NK-92 (cell line): ENCODE measurements around the gene STK32B.

ENCODE experiments used
- DNase-seq: peaks from one replicate; lab custom pipeline; 2025; ENCODE audit not compliant: unreplicated experiment; lab: John Stamatoyannopoulos, UW

STK32B gene

DNA sequence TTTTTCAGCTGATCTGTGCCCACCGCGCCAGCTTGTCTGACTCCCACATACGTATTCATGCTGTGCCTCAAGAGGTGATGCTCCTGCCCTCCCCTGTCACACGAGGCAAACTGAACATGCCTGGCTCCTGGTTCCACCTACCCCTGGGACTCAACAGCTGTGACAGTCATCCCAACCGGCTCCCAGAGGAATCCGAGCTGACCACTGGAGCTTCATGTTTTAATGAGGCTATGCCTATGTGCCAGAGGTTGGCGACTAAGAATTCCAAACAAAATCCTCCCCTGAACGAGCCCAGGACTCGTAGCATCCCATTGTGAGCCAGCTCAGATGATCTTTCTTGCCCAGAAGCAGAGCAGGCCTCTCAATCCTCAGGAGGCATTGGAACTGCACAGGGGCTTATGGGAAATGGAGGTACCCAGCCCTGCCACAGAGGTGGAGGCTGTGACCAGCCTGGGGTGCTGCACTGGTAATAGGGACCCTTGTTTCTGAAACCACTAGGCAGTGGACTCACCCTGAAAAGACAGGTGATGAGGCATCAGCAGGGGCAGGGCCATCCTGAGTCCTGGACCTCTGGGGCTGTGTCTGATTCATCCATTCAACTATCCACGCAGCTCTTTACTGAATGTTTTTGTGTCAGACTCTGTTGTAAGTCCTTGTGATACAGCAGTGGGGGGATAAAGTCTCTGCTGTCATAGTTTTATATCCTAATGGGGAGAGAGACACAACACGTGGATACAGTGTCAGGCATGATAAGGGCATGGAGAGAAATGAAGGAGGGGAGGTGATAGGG, 332.1 kb downstream of the STK32B start:
- no peak for DNase-seq

- DNase-seq, result no peak
Observed at GRCh38 chr4:5385741-5386311, 334.5 kb downstream of the STK32B start.

GRCh38 chr4:5386921-5387320, 335.6 kb downstream of the STK32B start:
- no peak for DNase-seq

- no peak for DNase-seq
Observed at GRCh38 chr4:5387457-5387856, 336.2 kb downstream of the STK32B start.

DNA sequence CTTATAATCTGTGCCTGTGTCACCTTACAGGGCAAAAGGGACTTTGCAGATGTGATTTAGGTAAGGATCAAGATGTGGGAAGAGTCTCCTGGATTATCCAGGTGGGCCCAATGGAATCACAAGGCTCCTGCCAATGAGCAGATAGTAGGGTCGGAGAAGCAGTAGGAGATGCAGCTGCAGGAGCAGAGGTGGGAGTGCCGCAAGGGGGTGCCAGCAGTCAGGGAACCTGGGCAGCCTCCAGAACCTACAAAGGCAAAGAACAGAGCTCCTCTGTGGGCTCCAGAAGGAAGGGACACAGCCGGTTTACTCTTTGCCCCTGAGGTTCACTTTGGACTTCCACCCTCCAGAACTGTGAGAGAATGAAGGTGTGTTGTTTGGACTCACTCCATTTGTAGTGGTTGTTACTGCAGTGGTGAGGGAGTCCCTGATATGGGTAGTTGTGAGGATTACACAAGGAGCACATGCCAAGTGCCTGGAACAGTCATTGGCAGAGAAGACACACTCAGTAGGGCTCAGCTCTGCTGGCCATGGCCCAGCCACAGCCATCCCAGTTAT, 338.6 kb downstream of the STK32B start:
- no peak for DNase-seq

DNA sequence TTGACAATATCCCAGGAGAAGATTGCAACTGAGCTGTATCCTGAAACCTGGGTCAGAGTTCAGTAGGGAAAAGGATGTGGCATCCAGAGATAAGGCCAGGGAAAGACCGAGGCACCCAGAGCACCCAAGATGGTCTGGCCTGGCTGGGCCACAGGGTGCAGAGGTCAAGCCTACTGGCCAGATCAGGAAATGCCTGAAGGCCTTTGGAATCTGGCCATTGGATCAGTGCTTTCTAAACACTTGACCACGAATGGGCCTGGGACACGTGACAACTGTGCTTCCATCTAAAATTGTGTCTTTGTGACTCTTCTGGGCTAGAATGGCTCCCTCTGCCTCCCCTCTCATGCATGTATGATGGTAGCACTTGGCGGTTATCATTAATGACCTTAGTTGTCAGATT, 340.2 kb downstream of the STK32B start:
- DNase-seq, result no peak

GRCh38 chr4:5393911-5394513, 342.7 kb downstream of the STK32B start:
- no peak for DNase-seq

DNA sequence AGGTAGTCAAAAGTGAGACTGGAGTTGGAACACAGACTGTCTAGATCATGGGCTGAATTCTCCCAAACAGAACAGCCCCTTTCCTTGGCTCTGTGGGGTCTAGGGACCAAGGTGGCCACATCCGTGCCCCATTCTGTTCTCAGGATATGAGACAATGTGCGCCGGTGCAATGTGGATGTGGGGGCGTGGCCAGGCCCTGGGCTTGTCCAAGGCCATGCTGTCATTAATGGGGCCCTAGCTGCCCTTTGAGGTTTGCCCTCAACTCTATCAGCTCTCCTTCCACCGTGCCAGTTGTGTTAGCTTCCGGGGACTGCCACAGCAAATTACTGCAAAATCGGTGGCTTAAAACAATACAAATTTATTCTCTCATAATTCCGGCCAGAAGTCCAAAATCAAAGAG, 344.5 kb downstream of the STK32B start:
- no peak for DNase-seq

DNA sequence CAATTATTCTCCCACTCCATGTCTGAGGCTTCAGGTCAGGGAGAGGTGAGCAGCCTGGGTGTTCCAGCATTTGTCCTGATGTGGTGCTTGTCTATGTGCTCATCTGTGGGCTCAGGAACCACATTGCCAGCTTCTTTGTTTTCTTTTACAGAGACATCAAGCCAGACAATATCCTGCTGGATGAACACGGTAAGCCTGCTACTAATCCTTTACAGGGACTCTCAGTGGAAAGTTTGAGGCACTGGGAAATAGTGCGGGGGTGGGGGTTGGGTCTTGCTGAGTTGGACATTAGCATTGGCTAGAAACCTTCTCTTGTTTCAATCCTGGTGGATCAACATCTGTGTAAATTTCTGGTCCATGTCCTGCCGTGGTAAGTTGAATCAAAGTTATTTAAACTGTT, 346.8 kb downstream of the STK32B start:
- no peak for DNase-seq

GRCh38 chr4:5399124-5399523, 347.8 kb downstream of the STK32B start:
- no peak for DNase-seq

GRCh38 chr4:5399790-5400421, 348.6 kb downstream of the STK32B start:
- DNase-seq, result no peak

GRCh38 chr4:5403746-5404497, 352.6 kb downstream of the STK32B start:
- no peak for DNase-seq

DNA sequence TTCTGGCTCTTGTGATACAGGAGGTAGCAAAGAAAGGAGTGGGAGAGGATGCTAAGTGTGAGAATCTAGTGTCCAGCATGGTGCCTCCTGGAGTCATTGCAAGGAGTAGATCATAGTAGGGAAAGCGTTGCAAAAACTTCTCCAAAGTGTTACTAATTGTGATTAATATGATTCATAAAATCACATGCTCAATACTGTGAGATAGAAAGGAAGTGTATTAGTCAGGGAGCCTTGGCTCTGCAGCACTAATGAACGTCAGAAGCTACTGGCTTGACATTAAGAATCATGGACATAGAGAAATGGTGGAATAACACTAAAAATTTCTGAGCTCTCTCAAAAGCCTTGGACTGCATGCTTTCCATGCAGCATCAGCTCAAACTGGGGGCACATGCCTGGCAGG, 358.0 kb downstream of the STK32B start:
- no peak for DNase-seq

- DNase-seq, result no peak
Observed at GRCh38 chr4:5409972-5410618, 358.8 kb downstream of the STK32B start.

- DNase-seq, result no peak
Observed at GRCh38 chr4:5412296-5412695, 361.0 kb downstream of the STK32B start.

DNA sequence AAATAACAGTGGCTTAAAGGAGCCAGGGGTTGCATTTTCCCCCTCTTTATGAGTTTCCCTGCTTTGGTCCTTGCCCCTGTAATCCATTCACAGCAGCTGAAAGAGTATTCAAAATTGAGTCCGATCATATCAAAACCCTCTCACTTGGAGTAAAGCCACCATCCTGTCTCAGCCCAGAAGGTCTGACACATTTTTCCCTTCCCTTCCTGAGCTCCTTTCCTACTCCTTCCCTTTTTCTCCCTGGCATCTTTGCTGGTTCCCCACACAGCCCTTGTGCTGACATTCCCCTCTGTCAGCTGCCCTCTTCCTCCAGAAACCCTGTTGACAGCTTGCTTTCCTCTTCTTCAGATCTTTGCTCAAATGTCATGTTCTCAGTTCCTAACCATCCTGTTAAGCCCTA, 361.5 kb downstream of the STK32B start:
- no peak for DNase-seq

DNA sequence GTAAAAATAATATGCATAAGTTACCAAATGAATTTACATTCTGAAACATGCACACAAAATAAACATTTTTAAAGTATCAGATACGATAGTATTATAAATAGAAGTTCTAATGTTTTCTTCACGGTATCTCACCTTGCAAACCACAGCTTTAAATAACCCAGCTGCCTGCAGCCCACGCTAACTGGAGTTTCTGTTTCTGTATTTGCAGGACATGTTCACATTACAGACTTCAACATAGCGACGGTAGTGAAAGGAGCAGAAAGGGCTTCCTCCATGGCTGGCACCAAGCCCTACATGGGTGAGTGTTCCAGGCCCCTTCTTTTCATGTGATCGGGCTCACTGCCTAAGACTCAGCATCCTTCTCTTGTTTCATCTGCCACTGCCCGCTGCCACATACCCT, 365.4 kb downstream of the STK32B start:
- DNase-seq, result no peak

DNA sequence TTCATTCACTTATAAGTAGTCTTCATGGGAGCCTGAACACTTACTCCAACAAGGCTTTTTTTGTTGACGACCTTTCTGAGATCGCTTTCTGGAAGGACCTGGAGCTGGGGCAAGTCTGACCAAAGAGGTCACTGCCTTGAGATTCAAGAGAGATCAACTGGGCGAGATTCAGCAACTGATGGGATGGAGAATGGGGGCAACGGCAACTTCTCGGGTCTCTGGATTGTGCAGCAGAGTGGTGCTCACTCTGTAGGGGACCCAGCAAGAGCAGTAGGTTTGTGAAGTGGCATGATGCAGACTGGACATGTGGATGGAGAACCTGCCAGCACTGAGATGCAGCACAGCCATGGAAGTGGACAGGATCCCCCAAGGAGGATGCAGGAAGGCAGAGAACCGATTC, 369.0 kb downstream of the STK32B start:
- no peak for DNase-seq

DNA sequence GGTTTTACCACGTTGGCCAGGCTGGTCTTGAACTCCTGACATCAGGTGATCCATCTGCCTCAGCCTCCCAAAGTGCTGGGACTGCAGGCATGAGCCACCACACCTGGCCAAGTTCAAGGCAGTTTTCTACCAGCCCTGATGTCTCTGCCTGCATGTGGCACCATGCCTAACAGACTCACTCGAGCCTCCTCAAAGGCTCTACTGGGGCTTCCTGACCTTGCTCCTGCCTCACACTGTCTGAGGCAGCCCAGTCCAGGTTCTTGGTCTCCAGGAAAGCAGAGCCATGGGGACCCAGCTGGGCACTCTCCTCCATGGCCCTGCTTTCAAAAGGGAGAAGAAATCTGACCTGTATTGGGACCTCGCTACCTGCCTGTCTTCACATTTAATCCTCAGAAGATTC, 370.1 kb downstream of the STK32B start:
- no peak for DNase-seq

- DNase-seq, result no peak
Observed at GRCh38 chr4:5422195-5422594, 370.9 kb downstream of the STK32B start.

GRCh38 chr4:5423670-5424069, 372.4 kb downstream of the STK32B start:
- DNase-seq, result no peak
